HUES6 (cell line): ENCODE measurements around the gene UVRAG.

Experiments used
- H3K27ac ChIP-seq: 2 replicates; pipeline ENCODE4 v1.7.0; 2013; ENCODE audit warnings: low read depth, mild to moderate bottlenecking, low read length, inconsistent platforms
- H3K27me3 ChIP-seq: 2 replicates; pipeline ENCODE4 v1.6.1; 2013; ENCODE audit warnings: low read length; ENCODE audit not compliant: control insufficient read depth, insufficient read depth
- H3K36me3 ChIP-seq: 2 replicates; pipeline ENCODE4 v1.6.1; 2013; ENCODE audit warnings: low read length; ENCODE audit not compliant: control insufficient read depth, insufficient read depth
- H3K4me1 ChIP-seq: 2 replicates; pipeline ENCODE4 v1.6.1; 2013; ENCODE audit warnings: low read length; ENCODE audit not compliant: control insufficient read depth, insufficient read depth
- H3K4me3 ChIP-seq: 2 replicates; pipeline ENCODE4 v1.5.1; 2013; ENCODE audit warnings: low read depth, low read length
- H3K9ac ChIP-seq: one replicate; pipeline ENCODE4 v1.6.1; 2013; ENCODE audit warnings: mild to moderate bottlenecking, low read length
- H3K9me3 ChIP-seq: 2 replicates; pipeline ENCODE4 v1.6.1; 2013; ENCODE audit warnings: low read depth, low read length; ENCODE audit not compliant: control insufficient read depth, insufficient read depth

Gene UVRAG

DNA sequence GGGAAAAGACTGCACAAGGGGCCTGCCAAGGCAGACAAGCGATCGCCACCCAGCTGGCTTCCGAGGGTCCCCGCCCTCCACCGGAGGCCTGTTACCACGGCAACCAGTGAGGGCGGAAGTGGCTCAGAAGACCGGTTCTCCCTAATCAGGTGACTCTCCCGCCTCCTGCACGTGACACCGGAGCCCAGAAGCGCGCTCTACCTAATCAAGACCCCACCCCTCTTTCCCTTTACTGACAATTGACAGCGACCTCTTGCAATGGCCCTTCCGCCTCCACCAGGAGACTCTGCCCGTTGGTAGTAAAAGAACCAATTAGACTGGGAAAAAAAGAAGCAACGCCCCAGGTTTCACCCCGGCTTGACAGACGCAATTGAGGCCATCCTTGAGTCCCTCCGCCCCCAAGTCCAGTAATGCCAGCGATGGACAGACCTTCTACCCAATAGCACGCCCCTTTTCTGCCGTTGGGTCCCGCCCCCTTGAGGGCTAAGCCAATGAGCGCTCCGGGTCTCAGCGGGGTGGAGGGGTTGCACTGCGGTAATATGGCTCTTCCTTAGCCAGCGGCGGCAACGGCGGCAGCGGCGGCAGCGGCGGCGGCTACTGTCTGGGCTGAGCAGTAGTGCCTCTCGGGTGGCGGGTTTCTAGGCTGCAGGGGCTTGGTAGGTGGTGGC lies at the start of gene UVRAG:
TSS of gene UVRAG (plus strand) at position 534 of the 668 bp plus-strand sequence. CDS start 198 bp downstream, outside the sequence.
- Histone ChIP-seq H3K36me3 (no peaks in the 10 kb centered on the region), H3K9ac (peak within 1 kb of the TSS; percentile 76), H3K27me3 (peaks cover 3% of the 10 kb centered on the region; the same call in 1 of the 2 replicates), H3K27ac (no peak within 1 kb of the TSS), H3K4me3 (peak within 1 kb of the TSS; percentile 98), H3K9me3 (no peaks in the 10 kb centered on the region), H3K4me1 (peaks cover 32% of the 10 kb centered on the region)

DNA sequence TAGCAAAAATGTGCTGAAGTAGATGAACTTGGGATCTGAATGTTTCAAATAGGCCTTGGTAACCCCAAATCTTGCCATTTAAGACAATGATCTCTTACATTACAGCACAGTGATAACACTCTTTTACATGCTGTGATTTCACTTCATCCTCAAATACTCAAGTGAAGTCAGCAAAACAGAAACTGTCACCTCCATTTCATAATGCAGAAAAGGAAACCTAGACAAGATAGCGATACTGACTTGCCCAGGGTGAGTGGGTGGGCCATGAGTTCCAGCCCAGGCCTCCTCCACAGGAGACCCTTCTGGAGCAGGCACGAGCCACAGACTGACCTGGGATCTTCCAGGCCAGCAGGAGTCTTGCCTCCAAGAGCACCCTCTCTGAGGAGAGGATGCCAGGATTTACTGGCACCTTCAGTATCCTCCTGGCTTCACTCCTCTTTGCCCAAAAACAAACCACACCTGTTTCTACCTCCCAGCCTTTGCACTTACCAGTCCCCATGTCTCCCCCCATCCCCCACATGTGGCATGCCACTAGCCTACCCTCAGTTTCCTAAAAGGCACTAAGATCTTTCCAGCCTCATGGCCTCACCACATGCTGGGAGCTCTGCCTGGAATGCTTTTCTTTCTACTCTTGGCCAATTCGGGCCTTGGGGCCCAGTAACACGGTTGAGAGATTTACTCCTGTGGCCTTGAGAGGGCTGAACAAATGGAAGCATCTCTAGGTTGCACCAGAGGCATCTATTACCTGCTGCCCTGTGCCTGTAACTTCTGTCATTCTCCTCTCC lies 48.4 kb upstream of the UVRAG start:
- Histone ChIP-seq H3K27ac (no peak overlapping the region), H3K4me3 (no peak overlapping the region), H3K27me3 (peaks cover 67% of the 10 kb centered on the region), H3K36me3 (no peaks in the 10 kb centered on the region), H3K9me3 (no peaks in the 10 kb centered on the region), H3K9ac (no peak overlapping the region), H3K4me1 (peaks cover 17% of the 10 kb centered on the region)

DNA sequence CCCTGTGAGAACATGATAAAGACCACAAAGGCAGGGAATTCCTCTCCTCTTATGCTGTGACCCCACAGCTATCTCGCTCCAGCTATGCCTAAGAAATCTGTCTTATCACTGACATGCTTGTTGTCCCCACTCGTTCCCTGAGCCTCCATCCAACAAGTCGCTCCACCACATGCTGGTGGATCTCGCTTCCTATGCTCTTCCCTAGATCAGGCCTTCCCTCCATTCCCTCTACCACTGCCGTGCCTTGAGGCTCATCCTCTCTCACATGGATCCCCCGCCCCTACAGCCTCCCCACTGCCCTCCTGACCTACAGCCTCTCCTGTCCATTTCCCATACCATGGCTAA lies 47.8 kb upstream of the UVRAG start:
- no peak overlapping the region for H3K4me3 ChIP-seq
- no peak overlapping the region for H3K9ac ChIP-seq
- no peak overlapping the region for H3K27ac ChIP-seq
- peaks cover 17% of the 10 kb centered on the region for H3K4me1 ChIP-seq
- no peaks in the 10 kb centered on the region for H3K9me3 ChIP-seq
- H3K36me3 ChIP-seq: no peaks in the 10 kb centered on the region
- peaks cover 72% of the 10 kb centered on the region for H3K27me3 ChIP-seq

DNA sequence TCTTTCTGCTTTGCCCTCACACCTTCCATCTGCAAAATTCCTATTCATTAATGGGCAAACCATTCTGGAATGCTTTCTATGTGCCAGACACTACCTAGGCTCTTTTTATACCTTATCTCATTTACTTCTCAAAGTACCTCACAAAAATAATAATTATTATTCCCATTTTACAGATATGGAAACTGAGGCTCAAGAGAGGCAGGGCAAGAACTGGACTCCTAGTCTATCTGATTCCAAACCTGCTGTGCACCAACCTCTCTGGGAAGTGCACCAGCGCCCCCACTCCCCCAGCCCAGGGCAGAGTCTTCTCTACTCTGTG lies 47.3 kb upstream of the UVRAG start:
- Histone ChIP-seq H3K27me3 (peaks cover 75% of the 10 kb centered on the region), H3K4me1 (peaks cover 17% of the 10 kb centered on the region), H3K9me3 (no peaks in the 10 kb centered on the region), H3K4me3 (no peak overlapping the region; the same call in 1 of the 2 replicates), H3K36me3 (no peaks in the 10 kb centered on the region), H3K27ac (no peak overlapping the region), H3K9ac (no peak overlapping the region)

DNA sequence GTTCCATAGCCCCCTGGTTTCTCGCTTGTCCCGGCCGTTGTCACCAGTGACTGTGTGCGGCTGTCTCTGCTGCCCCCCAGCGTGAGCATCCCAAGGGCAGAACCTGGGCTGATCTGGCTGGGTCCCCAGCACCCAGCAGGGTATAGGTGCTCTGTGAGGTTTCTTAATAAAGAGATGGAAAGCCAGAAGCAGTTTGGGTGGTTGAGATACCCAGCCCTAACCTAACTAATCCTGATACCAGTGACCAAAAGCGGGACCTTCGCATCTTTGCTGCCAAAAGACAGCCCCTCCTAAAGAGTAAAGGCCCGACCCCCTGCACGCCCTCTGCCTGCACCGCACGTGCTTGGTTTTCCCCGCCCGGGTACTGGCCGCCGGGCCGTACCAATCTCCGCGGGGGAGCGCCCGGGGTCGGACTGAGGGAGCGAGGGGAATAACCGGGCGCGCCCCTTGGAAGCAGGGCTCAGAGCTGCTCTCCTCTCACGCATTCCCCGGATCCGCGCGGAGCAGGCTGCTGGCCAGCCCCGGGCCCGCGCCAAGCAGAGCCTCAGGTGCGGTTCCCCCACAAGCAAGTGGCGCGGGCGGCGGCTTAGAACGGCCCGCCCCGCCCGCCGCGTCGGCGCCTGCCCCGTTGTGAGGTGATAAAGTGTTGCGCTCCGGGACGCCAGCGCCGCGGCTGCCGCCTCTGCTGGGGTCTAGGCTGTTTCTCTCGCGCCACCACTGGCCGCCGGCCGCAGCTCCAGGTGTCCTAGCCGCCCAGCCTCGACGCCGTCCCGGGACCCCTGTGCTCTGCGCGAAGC lies 46.7 kb upstream of the UVRAG start, which contains the start of gene DGAT2:
TSS of gene DGAT2 (plus strand) at position 667 of the 797 bp plus-strand sequence. CDS start 214 bp downstream, outside the sequence.
- Histone ChIP-seq H3K27me3 (peaks cover 81% of the 10 kb centered on the region), H3K4me1 (peaks cover 17% of the 10 kb centered on the region), H3K9me3 (no peaks in the 10 kb centered on the region), H3K9ac (peak within 1 kb of the TSS; percentile 93), H3K36me3 (no peaks in the 10 kb centered on the region), H3K4me3 (peak within 1 kb of the TSS; percentile 56), H3K27ac (peak within 1 kb of the TSS; percentile 96)

DNA sequence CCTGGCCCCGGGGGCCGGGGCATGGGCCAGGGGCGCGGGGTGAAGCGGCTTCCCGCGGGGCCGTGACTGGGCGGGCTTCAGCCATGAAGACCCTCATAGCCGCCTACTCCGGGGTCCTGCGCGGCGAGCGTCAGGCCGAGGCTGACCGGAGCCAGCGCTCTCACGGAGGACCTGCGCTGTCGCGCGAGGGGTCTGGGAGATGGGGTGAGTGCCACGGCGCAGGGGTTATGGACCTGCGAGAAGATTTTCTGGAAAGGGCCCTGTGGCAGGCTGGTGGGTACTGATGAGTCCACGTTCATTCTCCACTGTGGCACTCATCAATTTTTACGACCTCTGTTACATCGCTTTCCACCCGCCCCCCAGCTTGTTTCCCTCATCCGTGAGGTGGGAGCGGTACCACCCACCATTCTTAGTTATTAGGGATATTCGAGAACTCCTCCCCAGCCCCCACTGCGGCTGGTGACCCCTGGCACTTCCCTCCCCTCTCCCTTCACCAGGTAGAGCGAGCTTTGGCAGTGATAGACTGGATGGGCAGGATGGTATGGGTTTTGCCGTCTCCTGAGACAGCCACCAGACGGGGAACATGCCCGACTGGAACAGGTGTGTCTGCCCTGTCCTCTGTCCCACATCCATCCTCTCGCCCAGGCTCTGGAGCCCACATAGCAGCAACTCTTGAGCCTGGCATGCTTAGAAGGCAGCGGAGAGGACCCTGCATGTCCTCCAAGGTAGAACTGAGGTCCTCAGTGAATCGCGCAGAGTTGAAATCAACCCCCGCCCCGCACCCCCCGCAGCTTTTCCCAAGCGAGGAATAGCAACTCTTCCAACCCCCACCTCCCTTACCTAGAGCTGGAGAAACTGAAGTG lies 45.9 kb upstream of the UVRAG start:
- Histone ChIP-seq H3K27me3 (peaks cover 89% of the 10 kb centered on the region), H3K4me3 (peak overlapping the region; percentile 56), H3K9ac (peak overlapping the region; percentile 93), H3K27ac (no peak overlapping the region), H3K9me3 (no peaks in the 10 kb centered on the region), H3K36me3 (no peaks in the 10 kb centered on the region), H3K4me1 (peaks cover 17% of the 10 kb centered on the region)

DNA sequence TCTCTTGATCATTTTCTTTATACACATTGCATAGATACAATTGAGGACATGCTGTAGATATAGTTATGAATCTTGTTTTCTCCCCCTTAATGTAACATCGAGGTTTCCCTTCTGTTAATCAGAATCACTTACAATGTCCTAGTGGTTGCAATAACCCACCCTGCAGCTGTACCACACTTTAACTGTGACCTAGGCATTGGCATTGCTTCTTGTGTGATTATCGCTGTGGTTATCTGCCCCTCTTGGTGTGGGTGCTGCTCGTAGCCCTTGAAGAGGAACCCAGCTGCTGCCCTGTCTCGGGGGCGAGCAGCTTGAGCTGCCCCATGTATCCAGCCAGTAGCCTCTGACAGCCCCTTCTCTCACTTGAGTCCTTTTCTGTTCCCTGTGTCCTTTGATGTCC lies 44.9 kb upstream of the UVRAG start:
- Histone ChIP-seq H3K9me3 (no peaks in the 10 kb centered on the region), H3K27ac (no peak overlapping the region), H3K36me3 (no peaks in the 10 kb centered on the region), H3K4me3 (no peak overlapping the region), H3K4me1 (peaks cover 20% of the 10 kb centered on the region), H3K27me3 (peaks cover 85% of the 10 kb centered on the region), H3K9ac (no peak overlapping the region)

DNA sequence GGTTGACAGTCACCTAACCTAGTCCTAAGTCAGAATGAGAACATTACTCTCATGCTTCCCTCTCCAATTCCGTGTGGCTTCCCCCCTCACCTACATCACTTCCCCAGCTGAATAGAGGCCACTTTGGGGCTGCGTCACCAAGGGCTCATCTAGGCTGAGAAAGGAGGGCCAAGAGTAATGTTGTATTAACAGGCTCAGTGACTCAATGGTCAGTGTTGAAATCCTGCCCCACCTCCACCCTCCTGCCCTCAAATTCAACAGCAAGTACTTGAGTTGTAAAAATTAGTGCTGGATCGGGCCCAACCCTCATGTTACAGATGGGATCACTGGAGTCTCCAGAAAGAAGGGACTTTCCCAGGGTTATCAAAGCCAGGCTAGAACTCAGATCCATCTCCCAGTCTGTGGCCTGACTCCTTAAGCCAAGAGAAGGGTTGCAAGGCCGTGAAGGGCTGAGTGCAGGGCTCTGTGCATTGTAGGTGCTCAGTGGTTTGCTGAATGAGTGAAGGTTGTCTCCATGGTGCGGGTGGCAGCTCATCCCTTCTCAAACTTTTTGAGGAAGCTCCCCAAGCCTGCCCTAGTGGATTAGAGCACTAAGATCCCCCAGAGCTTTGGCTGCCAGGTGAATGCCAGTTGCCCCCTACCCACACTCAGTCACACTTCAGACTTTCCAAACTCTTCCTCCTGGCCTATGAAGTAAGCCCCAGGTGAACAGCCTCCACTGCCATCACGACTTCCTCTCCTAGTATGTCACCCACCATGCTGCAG lies 43.2 kb upstream of the UVRAG start:
- H3K4me3 ChIP-seq: no peak overlapping the region
- H3K27ac ChIP-seq: no peak overlapping the region
- no peaks in the 10 kb centered on the region for H3K36me3 ChIP-seq
- peaks cover 23% of the 10 kb centered on the region for H3K4me1 ChIP-seq
- H3K27me3 ChIP-seq: peaks cover 86% of the 10 kb centered on the region
- H3K9me3 ChIP-seq: no peaks in the 10 kb centered on the region
- no peak overlapping the region for H3K9ac ChIP-seq

DNA sequence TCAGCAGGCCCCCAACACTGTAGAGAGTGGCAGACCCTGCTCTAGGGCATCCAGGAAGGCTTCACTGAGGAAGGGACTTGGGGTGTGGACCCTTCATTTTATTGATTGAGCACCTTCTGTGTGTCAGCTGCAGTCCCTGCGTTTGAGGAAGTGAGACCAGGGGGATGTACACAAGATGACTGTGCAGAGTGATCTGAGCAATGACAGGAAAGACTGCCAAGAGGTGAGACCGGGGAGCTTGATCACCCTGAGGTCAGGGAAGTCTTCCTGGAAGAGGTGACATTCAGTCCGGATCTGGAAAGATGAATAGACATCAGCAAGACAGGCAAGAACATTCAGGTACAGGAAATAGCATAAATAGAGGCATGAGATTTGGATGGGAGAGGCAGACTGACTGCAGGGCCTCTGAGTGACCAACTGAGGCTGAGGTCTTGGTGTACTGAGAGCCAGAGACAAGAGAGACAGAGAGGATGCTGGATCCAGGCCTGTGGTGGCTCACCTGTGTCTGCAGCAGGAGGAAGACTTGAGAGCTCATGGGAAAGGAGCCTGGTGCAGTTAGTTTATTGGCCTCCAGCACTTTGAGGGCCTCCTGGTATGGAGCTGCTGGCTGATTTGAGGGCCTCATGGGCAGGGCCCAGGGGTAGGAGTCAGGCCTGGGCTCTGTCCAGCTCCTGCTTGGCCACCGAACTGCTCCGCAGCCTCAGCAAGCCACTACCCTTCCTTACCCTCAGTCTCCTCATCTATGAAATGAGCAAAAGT lies 41.2 kb upstream of the UVRAG start:
- no peak overlapping the region for H3K9ac ChIP-seq
- H3K9me3 ChIP-seq: no peaks in the 10 kb centered on the region
- peaks cover 18% of the 10 kb centered on the region for H3K4me1 ChIP-seq
- H3K27ac ChIP-seq: no peak overlapping the region
- H3K27me3 ChIP-seq: peaks cover 72% of the 10 kb centered on the region
- H3K36me3 ChIP-seq: no peaks in the 10 kb centered on the region
- H3K4me3 ChIP-seq: no peak overlapping the region
